Prostate gland (tissue), 2 donors: Measurements from ENCODE around the gene ST6GALNAC4. TPM values are rescaled to one million over a fixed set of nuclear protein-coding genes. Genes with fewer than 3 reads are reported as not detected.

Source experiments
- DNase-seq: peaks from one replicate; pipeline ENCODE4 v3.0.0-alpha.2; 2019; ENCODE audit warnings: low spot score
- H3K27ac ChIP-seq, 2 donors: fragments of 200-600 bp; sonication (generic); 2 replicates each; pipeline ENCODE4 v1.5.1; 2017 to 2019
- H3K27me3 ChIP-seq: fragments of 200-600 bp; sonication (generic); replicated peaks from 2 replicates; pipeline ENCODE4 v1.5.1; 2019; ENCODE audit not compliant: insufficient read depth
- H3K36me3 ChIP-seq, 2 donors: fragments of 200-600 bp; sonication (generic); 1 replicate in 1 of 2; 2 replicates in 1 of 2; pipeline versions ENCODE4 v1.5.1 to v1.8.1; 2017 to 2019
- H3K4me1 ChIP-seq: fragments of 200-600 bp; sonication (generic); replicated peaks from 2 replicates; pipeline ENCODE4 v1.5.1; 2019
- H3K4me3 ChIP-seq, 2 donors: fragments of 200-600 bp; sonication (generic); 2 replicates each; pipeline ENCODE4 v1.5.1; 2017 to 2019
- H3K9me3 ChIP-seq: fragments of 200-600 bp; sonication (generic); 2 replicates; pipeline ENCODE4 v1.5.1; 2017
- CTCF ChIP-seq, 4 experiments: fragments of 200-600 bp in 2 of 4; fragments of 450-650 bp in 2 of 4; sonication (generic) in 2 of 4; IDR thresholded peaks; 1 replicate in 3 of 4; 2 replicates in 1 of 4; pipeline ENCODE4 v1.5.1; 2016 to 2019; ENCODE audit warnings: antibody characterized with exemption in 4 of 4, mild to moderate bottlenecking in 2 of 4, moderate library complexity in 2 of 4
- POLR2A ChIP-seq: fragments of 450-650 bp; IDR thresholded peaks from one replicate; pipeline ENCODE4 v1.6.1; 2016; ENCODE audit warnings: antibody characterized with exemption, mild to moderate bottlenecking
- POLR2AphosphoS5 ChIP-seq: sonication (generic); formaldehyde crosslinking; IDR thresholded peaks from one replicate; pipeline ENCODE4 v1.6.1; 2017; ENCODE audit warnings: antibody characterized with exemption
- WGBS: methylation state at CpG from one replicate; pipeline ENCODE4 v1.1.5; 2018; 5-methylcytosine and 5-hydroxymethylcytosine counted together
- intact Hi-C: fragments of 100-400 bp; cut with DNase I; formaldehyde crosslinking; loops from one replicate; pipeline ENCODE4 v1.14.2; 2022
- total RNA-seq, 2 donors: library from RNA; depleted of rRNA; stranded (reverse); fragments of >200 nt; gene quantifications; one replicate each; pipeline ENCODE4 v1.1.0, GENCODE V29; 2016

Gene ST6GALNAC4
- total RNA-seq, 2 donors from 2014 or later: 21.8 to 47.0 TPM

- 89% methylated on average over 38 of the region's 38 CpGs for WGBS
- Histone ChIP-seq H3K27me3 (no peaks in the 10 kb centered on the region), H3K4me3 (no peak overlapping the region), H3K9me3 (no peaks in the 10 kb centered on the region), H3K27ac (no peak overlapping the region), H3K36me3 (peaks cover 8 to 20% of the 10 kb centered on the region in 2 donors), H3K4me1 (no peaks in the 10 kb centered on the region)
- intact Hi-C loops: loop anchor here (1.0 to 5.0 kb wide), 3 partner anchors 38 to 178 kb away; partner anchors contain the start of gene EEIG1
- TF ChIP-seq POLR2A: no peak
- no peak for TF ChIP-seq POLR2AphosphoS5
- TF ChIP-seq CTCF (IDR thresholded peaks at IDR 0.05): no peak
- DNase-seq: no peak
Observed at GRCh38 chr9:127944586-127945218, 27.9 kb upstream of the ST6GALNAC4 start.

- 20% methylated on average over 13 of the region's 13 CpGs for WGBS
- intact Hi-C loops: loop anchor here (1.0 to 5.0 kb wide), 3 partner anchors 39 to 179 kb away; partner anchors contain the start of gene EEIG1
- Histone ChIP-seq H3K27me3 (no peaks in the 10 kb centered on the region), H3K4me1 (no peaks in the 10 kb centered on the region), H3K27ac (no peak overlapping the region), H3K9me3 (no peaks in the 10 kb centered on the region), H3K4me3 (no peak overlapping the region), H3K36me3 (peaks cover 8 to 20% of the 10 kb centered on the region in 2 donors)
- peak; percentile 78 for DNase-seq
- TF ChIP-seq POLR2AphosphoS5: peak; percentile 59
- TF ChIP-seq POLR2A: no peak
- TF ChIP-seq CTCF (IDR thresholded peaks at IDR 0.05): peak; percentile 61 to 98 (median 92)
Observed at GRCh38 chr9:127943731-127944144, 26.9 kb upstream of the ST6GALNAC4 start.

DNA sequence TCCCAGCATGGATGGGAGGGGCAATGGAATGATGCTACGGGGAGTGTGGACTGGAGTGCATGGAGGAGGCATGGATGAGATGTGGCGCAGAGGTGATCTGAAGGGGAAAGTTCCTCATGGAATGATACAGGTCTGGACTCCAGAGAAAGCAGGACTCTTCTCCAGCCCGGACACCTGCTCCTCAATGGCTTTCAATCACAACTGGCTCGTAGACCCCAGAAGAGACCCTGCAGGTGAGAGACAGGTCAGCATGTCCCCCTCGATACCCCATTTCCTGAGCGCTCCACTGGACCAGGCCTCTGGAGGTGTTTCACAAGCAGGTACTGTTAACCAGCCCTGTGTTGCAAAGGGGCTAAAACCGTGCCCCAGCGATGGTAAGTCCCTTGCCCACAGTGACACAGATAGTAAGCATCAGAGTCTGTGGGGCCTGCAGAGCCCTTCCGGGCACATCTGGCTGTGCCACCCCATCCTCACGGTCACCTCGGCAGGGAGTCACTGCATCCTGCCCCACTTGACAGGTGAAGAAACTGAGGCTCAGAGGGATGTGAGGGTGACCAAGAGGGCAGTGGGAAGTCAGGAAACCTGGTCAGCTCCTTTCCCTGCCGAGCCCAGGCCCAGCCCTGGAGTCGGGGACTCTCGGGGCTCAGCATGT is 26.3 kb upstream of the ST6GALNAC4 start:
- H3K36me3 ChIP-seq: peaks cover 8 to 20% of the 10 kb centered on the region in 2 donors
- intact Hi-C loops: loop anchor here (5.0 kb wide), 2 partner anchors 39 to 179 kb away; partner anchors contain the start of gene EEIG1
- no peaks in the 10 kb centered on the region for H3K9me3 ChIP-seq
- DNase-seq: no peak
- no peak overlapping the region for H3K27ac ChIP-seq
- H3K4me1 ChIP-seq: no peaks in the 10 kb centered on the region
- TF ChIP-seq CTCF (IDR thresholded peaks at IDR 0.05): no peak
- no peak for TF ChIP-seq POLR2AphosphoS5
- TF ChIP-seq POLR2A: no peak
- WGBS: 87% methylated on average over 14 of the region's 14 CpGs
- H3K4me3 ChIP-seq: no peak overlapping the region
- no peaks in the 10 kb centered on the region for H3K27me3 ChIP-seq

GRCh38 chr9:127942216-127943010 is 25.6 kb upstream of the ST6GALNAC4 start:
- DNase-seq: peak; percentile 53
- 59% methylated on average over 12 of the region's 18 CpGs for whole genome bisulfite sequencing
- Histone ChIP-seq H3K4me1 (no peaks in the 10 kb centered on the region), H3K27ac (no peak overlapping the region), H3K9me3 (no peaks in the 10 kb centered on the region), H3K27me3 (no peaks in the 10 kb centered on the region), H3K36me3 (peaks cover 8 to 20% of the 10 kb centered on the region in 2 donors), H3K4me3 (no peak overlapping the region)
- intact Hi-C loops: loop anchor here (5.0 kb wide), 2 partner anchors 40 to 180 kb away; partner anchors contain the start of gene EEIG1
- TF ChIP-seq POLR2A (no peak), CTCF (IDR thresholded peaks at IDR 0.05) (peak; percentile 62 to 91 (median 81)), POLR2AphosphoS5 (peak; percentile 18)
